HG02571 (cell line): ENCODE measurements around the gene POGK.
"Not testable (repeated sequence)": the region's sequence is repeated elsewhere in the genome, so short reads cannot be mapped to it uniquely, and the experiment has no call there.

ENCODE experiments used
- ATAC-seq: cut with Tn5 transposase; IDR thresholded peaks from one replicate; pipeline ENCODE4 v1.9.1; 2021; ENCODE audit warnings: mild to moderate bottlenecking, moderate library complexity; ENCODE audit not compliant: unreplicated experiment

POGK gene

GRCh38 chr1:166852918-166853317 lies 13.6 kb downstream of the POGK start:
- no peak for ATAC-seq

- ATAC-seq, result no peak
These were observed 16.3 kb downstream of the POGK start for GRCh38 chr1:166855558-166855957.

- no peak for ATAC-seq
These were observed 18.7 kb downstream of the POGK start for GRCh38 chr1:166857995-166858394.

GRCh38 chr1:166858726-166859419 lies 19.6 kb downstream of the POGK start:
- ATAC-seq, result no peak

GRCh38 chr1:166859597-166859996 lies 20.3 kb downstream of the POGK start:
- ATAC-seq, result no peak

GRCh38 chr1:166865926-166866325 lies 26.7 kb downstream of the POGK start:
- no peak for ATAC-seq

GRCh38 chr1:166868639-166869038 lies 29.4 kb downstream of the POGK start:
- ATAC-seq, result no peak

- ATAC-seq, result no peak
These were observed 30.2 kb downstream of the POGK start for GRCh38 chr1:166869318-166870099.

GRCh38 chr1:166870584-166870983 lies 31.3 kb downstream of the POGK start:
- no peak for ATAC-seq

- no peak for ATAC-seq
These were observed 35.2 kb downstream of the POGK start for GRCh38 chr1:166874464-166874863.

- ATAC-seq, result no peak
These were observed 36.0 kb downstream of the POGK start for GRCh38 chr1:166875302-166875733.

GRCh38 chr1:166875734-166876539 lies 36.7 kb downstream of the POGK start, which contains the start of gene TADA1:
TADA1 (minus strand) TSS chr1:166876264; CDS start chr1:166876233, 31 bp downstream.
- peak; percentile 88 for ATAC-seq

GRCh38 chr1:166876540-166876838 lies 37.2 kb downstream of the POGK start:
- peak; percentile 0 for ATAC-seq

GRCh38 chr1:166878173-166878917 lies 39.1 kb downstream of the POGK start:
- ATAC-seq, result not testable (repeated sequence)

- ATAC-seq, result no peak
These were observed 43.6 kb downstream of the POGK start for GRCh38 chr1:166882893-166883292.

- no peak for ATAC-seq
These were observed 44.9 kb downstream of the POGK start for GRCh38 chr1:166884040-166884642.

- ATAC-seq, result no peak
These were observed 45.7 kb downstream of the POGK start for GRCh38 chr1:166884971-166885370.

- ATAC-seq, result no peak
These were observed 49.3 kb downstream of the POGK start for GRCh38 chr1:166888373-166889111.

GRCh38 chr1:166889776-166890175 lies 50.5 kb downstream of the POGK start:
- ATAC-seq, result no peak

- no peak for ATAC-seq
These were observed 56.5 kb downstream of the POGK start for GRCh38 chr1:166895766-166896165.
